Liver (tissue), 9 donors: ENCODE results near the gene KDM3A. TPM values are rescaled to one million over a fixed set of nuclear protein-coding genes. Genes with fewer than 3 reads are reported as not detected.

Experiments
- DNase-seq: peaks from one replicate; pipeline ENCODE4 v3.0.0-alpha.2; 2017; ENCODE audit warnings: low spot score
- H3K27ac ChIP-seq, 2 donors: one replicate each; pipeline ENCODE4 v1.7.0; 2013; ENCODE audit warnings: inconsistent platforms in 2 of 2, low read length in 2 of 2, control low read depth in 1 of 2, low read depth in 1 of 2, mild to moderate bottlenecking in 1 of 2
- H3K27me3 ChIP-seq, 4 donors: one replicate each; pipeline versions ENCODE4 v1.6.1 to v1.7.0; 2013; ENCODE audit warnings: low read length in 3 of 4, inconsistent platforms in 1 of 4, mild to moderate bottlenecking in 1 of 4, moderate library complexity in 1 of 4; ENCODE audit not compliant: control insufficient read depth in 4 of 4, insufficient read depth in 4 of 4
- H3K36me3 ChIP-seq, 4 donors: one replicate each; pipeline versions ENCODE4 v1.6.1 to v1.7.0; 2013; ENCODE audit warnings: low read length in 3 of 4, mild to moderate bottlenecking in 3 of 4, low read depth in 1 of 4, moderate library complexity in 1 of 4; ENCODE audit not compliant: control insufficient read depth in 4 of 4, insufficient read depth in 3 of 4
- H3K4me1 ChIP-seq, 4 donors: one replicate each; pipeline versions ENCODE4 v1.6.1 to v1.7.0; 2013; ENCODE audit warnings: low read length in 3 of 4, mild to moderate bottlenecking in 3 of 4, moderate library complexity in 1 of 4; ENCODE audit not compliant: control insufficient read depth in 4 of 4, insufficient read depth in 4 of 4
- H3K4me3 ChIP-seq, 3 donors: one replicate each; pipeline versions ENCODE4 v1.6.1 to v1.7.0; 2013; ENCODE audit warnings: low read length in 3 of 3, control low read depth in 1 of 3, low read depth in 1 of 3, mild to moderate bottlenecking in 1 of 3
- H3K9ac ChIP-seq, 2 donors: one replicate each; pipeline ENCODE4 v1.7.0; 2013; ENCODE audit warnings: low read length in 2 of 2, mild to moderate bottlenecking in 2 of 2, moderate library complexity in 2 of 2, control low read depth in 1 of 2, low read depth in 1 of 2
- H3K9me3 ChIP-seq, 4 donors: one replicate each; pipeline versions ENCODE4 v1.6.1 to v1.7.0; 2013; ENCODE audit warnings: low read length in 3 of 4; ENCODE audit not compliant: control insufficient read depth in 4 of 4
- ATF3 ChIP-seq: IDR thresholded peaks from 2 replicates; pipeline ENCODE4 v1.6.1; 2016; ENCODE audit warnings: antibody characterized with exemption
- CTCF ChIP-seq: fragments of 150-350 bp; IDR thresholded peaks from 2 replicates; pipeline ENCODE4 v1.5.1; 2017; ENCODE audit warnings: improper control_type of control experiment, low read depth, low read length; ENCODE audit not compliant: missing input control
- EGR1 ChIP-seq, 2 donors: IDR thresholded peaks; 2 replicates each; pipeline ENCODE4 v1.6.1; 2016 to 2018; ENCODE audit warnings: antibody characterized with exemption in 2 of 2, low read depth in 2 of 2
- FOXA1 ChIP-seq: IDR thresholded peaks from 2 replicates; pipeline ENCODE4 v1.6.1; 2016; ENCODE audit warnings: antibody characterized with exemption
- FOXA2 ChIP-seq: IDR thresholded peaks from 2 replicates; pipeline ENCODE4 v1.6.1; 2016; ENCODE audit warnings: antibody characterized with exemption
- HNF4G ChIP-seq: IDR thresholded peaks from 2 replicates; pipeline ENCODE4 v1.6.1; 2016; ENCODE audit warnings: antibody characterized with exemption
- JUND ChIP-seq, 2 donors: IDR thresholded peaks; 2 replicates each; pipeline ENCODE4 v1.6.1; 2016; ENCODE audit warnings: antibody characterized with exemption in 2 of 2
- MAX ChIP-seq: IDR thresholded peaks from 2 replicates; pipeline ENCODE4 v1.6.1; 2016; ENCODE audit warnings: antibody characterized with exemption
- NR2F2 ChIP-seq: IDR thresholded peaks from 2 replicates; pipeline ENCODE4 v1.6.1; 2016; ENCODE audit warnings: antibody characterized with exemption
- RAD21 ChIP-seq, 2 donors: IDR thresholded peaks; 2 replicates each; pipeline ENCODE4 v1.6.1; 2016; ENCODE audit warnings: antibody characterized with exemption in 2 of 2, mild to moderate bottlenecking in 2 of 2
- REST ChIP-seq: IDR thresholded peaks from 2 replicates; pipeline ENCODE4 v1.6.1; 2016; ENCODE audit warnings: antibody characterized with exemption, mild to moderate bottlenecking
- RXRA ChIP-seq, 2 donors: IDR thresholded peaks; 2 replicates each; pipeline ENCODE4 v1.6.1; 2017 to 2018; ENCODE audit warnings: antibody characterized with exemption in 2 of 2, mild to moderate bottlenecking in 1 of 2
- SP1 ChIP-seq: IDR thresholded peaks from 2 replicates; pipeline ENCODE4 v1.6.1; 2018; ENCODE audit warnings: antibody characterized with exemption, mild to moderate bottlenecking
- TAF1 ChIP-seq: conservative IDR thresholded peaks from 2 replicates; pipeline ENCODE4 v1.6.1; 2016; ENCODE audit warnings: antibody characterized with exemption, mild to moderate bottlenecking
- YY1 ChIP-seq: IDR thresholded peaks from 2 replicates; pipeline ENCODE4 v1.6.1; 2016; ENCODE audit warnings: antibody characterized with exemption, mild to moderate bottlenecking
- ZBTB33 ChIP-seq: IDR thresholded peaks from 2 replicates; pipeline ENCODE4 v1.6.1; 2016; ENCODE audit warnings: antibody characterized with exemption
- WGBS: extraction: QIAGEN DNeasy Blood & Tissue Kit; methylation state at CpG from one replicate; pipeline ENCODE4 v1.1.7; 2013; 5-methylcytosine and 5-hydroxymethylcytosine counted together
- polyA plus RNA-seq, 2 donors: library from polyadenylated mRNA; stranded (reverse) in 1 of 2; unstranded in 1 of 2; fragments of 200-250 nt in 1 of 2; fragments of >200 nt in 1 of 2; fragmentation: Nextera tagmentation in 1 of 2; extraction: Ambion mirVana in 1 of 2; gene quantifications; one replicate each; pipeline versions ENCODE4 v1.2.1 to v1.2.3, GENCODE V29; 2013 to 2015
- total RNA-seq, 2 donors: library from RNA; depleted of rRNA; stranded (reverse); fragments of >200 nt; gene quantifications; one replicate each; pipeline ENCODE4 v1.2.3, GENCODE V29; 2014
- donor health status: healthy.
- donor health status: healthy.
- donor health status: healthy.
- donor health status: healthy.
- donor health status: healthy.

KDM3A gene
- total and polyA plus RNA-seq, 4 donors: 3.9 to 19.8 (median 8.3) TPM

GRCh38 chr2:86499326-86499725 lies 58.2 kb downstream of the KDM3A start:
- no peak for DNase-seq
- H3K4me3 ChIP-seq: no peak overlapping the region
- TF ChIP-seq HNF4G (no peak), TAF1 (no peak), SP1 (no peak), FOXA2 (no peak), ZBTB33 (no peak), EGR1 (IDR thresholded peaks at IDR 0.05; ENCODE audit: low read depth in 2 of 2) (no peak), RXRA (IDR thresholded peaks at IDR 0.05) (no peak), NR2F2 (no peak), FOXA1 (no peak), JUND (IDR thresholded peaks at IDR 0.05) (no peak), CTCF (no peak), YY1 (no peak), RAD21 (IDR thresholded peaks at IDR 0.05) (no peak), MAX (no peak), ATF3 (no peak)
- H3K4me1 ChIP-seq: no peaks in the 10 kb centered on the region
- H3K9me3 ChIP-seq: peaks cover 0 to 3% (median under 1%) of the 10 kb centered on the region in 4 donors
- no peaks in the 10 kb centered on the region for H3K27me3 ChIP-seq
- H3K9ac ChIP-seq: no peak overlapping the region
- 97% methylated on average over 6 of the region's 6 CpGs for WGBS
- peaks cover 7 to 39% (median 30%) of the 10 kb centered on the region in 4 donors for H3K36me3 ChIP-seq
- no peak overlapping the region for H3K27ac ChIP-seq

- no peak overlapping the region for H3K27ac ChIP-seq
- H3K36me3 ChIP-seq: peaks cover 8 to 43% (median 31%) of the 10 kb centered on the region in 4 donors
- DNase-seq: no peak
- H3K9me3 ChIP-seq: peaks cover 0 to 3% (median under 1%) of the 10 kb centered on the region in 4 donors
- H3K4me3 ChIP-seq: no peak overlapping the region
- no peaks in the 10 kb centered on the region for H3K27me3 ChIP-seq
- TF ChIP-seq NR2F2 (no peak), RAD21 (IDR thresholded peaks at IDR 0.05) (no peak), REST (no peak), TAF1 (no peak), RXRA (IDR thresholded peaks at IDR 0.05) (no peak), CTCF (no peak), HNF4G (no peak), EGR1 (IDR thresholded peaks at IDR 0.05; ENCODE audit: low read depth in 2 of 2) (no peak), FOXA1 (no peak), FOXA2 (no peak), MAX (no peak), YY1 (no peak), SP1 (no peak), ZBTB33 (no peak)
- no peaks in the 10 kb centered on the region for H3K4me1 ChIP-seq
- H3K9ac ChIP-seq: no peak overlapping the region
- 98% methylated on average over 2 of the region's 2 CpGs for WGBS
These were observed 59.3 kb downstream of the KDM3A start for GRCh38 chr2:86500325-86501083.
